ENCODE measurements around the gene LUZP1.

- TF ChIP-seq, protein P1, sequence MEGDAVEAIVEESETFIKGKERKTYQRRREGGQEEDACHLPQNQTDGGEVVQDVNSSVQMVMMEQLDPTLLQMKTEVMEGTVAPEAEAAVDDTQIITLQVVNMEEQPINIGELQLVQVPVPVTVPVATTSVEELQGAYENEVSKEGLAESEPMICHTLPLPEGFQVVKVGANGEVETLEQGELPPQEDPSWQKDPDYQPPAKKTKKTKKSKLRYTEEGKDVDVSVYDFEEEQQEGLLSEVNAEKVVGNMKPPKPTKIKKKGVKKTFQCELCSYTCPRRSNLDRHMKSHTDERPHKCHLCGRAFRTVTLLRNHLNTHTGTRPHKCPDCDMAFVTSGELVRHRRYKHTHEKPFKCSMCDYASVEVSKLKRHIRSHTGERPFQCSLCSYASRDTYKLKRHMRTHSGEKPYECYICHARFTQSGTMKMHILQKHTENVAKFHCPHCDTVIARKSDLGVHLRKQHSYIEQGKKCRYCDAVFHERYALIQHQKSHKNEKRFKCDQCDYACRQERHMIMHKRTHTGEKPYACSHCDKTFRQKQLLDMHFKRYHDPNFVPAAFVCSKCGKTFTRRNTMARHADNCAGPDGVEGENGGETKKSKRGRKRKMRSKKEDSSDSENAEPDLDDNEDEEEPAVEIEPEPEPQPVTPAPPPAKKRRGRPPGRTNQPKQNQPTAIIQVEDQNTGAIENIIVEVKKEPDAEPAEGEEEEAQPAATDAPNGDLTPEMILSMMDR (IDR thresholded peaks at IDR 0.05) = no peak
- TF ChIP-seq POLR2AphosphoS5 (IDR thresholded peaks at IDR 0.05; ENCODE audit: low read depth, low read length) = no peak
- TF ChIP-seq SIN3A (IDR thresholded peaks at IDR 0.05; ENCODE audit: borderline replicate concordance, insufficient read depth, low read depth, low read length) = no peak
- no peak for TF ChIP-seq REST (IDR thresholded peaks at IDR 0.05; ENCODE audit: insufficient read depth in 1 of 2, low read depth in 2 of 2, low read length in 1 of 2)
These were observed 8.4 kb downstream of the LUZP1 start for GRCh38 chr1:23159963-23160877.

Measured in Panc1 (cell line).